GM19328 (cell line): Measurements from ENCODE around the gene PIP4K2A.

ENCODE experiments used
- ATAC-seq: cut with Tn5 transposase; IDR thresholded peaks from one replicate; pipeline ENCODE4 v1.9.1; 2021; ENCODE audit warnings: mild to moderate bottlenecking, moderate library complexity; ENCODE audit not compliant: unreplicated experiment

PIP4K2A gene

DNA sequence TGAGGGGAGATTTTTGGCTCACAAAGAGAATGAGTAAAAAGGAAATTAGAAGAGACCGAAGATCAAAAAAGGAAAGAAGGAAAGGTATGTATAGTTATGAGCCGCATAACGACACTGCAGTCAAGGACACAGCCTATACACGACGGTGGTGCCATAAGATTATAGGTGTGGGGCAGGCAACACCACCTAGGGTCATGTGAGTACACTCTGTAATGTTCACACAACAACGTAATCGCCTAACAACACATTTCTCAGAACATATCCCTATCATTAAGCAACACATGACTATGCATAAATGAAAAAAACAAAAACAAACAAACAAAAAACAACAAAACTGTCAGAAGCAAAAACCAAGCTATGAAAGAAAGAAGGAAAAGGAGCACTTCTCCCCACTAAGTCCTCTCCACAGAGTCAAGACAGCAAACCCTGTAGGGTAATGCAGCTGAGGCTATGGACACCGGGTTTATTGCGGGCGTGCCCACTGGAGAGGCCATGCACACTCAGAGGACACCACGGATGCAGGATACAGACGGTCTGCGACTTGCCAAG lies 45.1 kb downstream of the PIP4K2A start:
- ATAC-seq: no peak

DNA sequence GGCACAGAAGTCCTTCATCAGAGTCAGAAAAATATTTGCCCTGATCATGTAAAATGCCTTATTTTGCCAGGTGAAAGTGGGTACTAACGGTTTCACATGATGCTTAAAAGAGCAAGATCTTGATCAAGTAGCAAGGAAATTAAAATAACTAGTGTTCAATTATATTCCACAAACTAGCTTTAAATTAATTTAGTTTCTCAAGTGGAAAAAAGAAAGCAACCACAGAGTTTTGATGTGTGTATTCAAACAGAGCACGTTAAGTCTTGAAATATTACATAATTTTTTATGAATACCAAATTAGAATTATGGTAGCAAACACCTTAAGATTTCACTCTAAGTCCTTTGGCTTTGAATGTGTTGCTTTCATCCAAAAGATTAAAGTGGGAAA lies 47.3 kb downstream of the PIP4K2A start:
- no peak for ATAC-seq

DNA sequence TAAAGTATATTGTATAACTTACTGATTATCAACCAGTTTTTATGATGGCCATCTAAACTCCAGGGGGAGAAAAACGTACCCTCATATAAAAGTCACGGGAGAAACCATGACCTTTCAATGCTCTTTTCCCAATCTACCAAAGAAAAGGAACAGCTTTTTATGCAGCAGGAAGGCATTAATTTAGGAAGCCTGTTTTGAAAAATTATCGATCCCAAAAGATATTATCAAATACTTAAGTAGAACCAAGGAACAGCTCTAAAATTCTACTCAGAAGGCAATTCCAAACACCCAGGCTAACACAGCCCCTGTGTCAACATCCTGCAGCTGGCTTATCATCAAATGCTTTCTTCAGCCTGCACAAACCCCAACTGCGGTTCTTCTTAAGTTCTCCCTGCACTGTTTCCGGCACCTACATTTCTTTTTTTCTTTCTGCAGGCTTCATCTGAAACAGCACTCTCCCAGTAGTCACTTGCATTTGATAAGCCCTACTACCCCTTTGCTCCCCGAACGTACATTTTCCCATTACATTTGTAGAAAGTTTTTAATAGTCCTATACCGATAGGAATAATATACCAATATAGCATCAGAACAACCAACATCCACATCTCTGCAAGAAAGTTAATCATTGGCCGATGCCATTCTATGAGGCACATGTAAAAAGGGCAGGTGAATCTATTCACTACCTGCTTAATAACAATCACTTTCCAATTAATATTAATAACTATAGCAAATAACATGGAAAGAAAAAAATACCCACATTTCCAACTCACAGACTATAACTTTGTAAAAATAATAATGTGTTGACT lies 47.9 kb downstream of the PIP4K2A start:
- ATAC-seq: peak; percentile 68

DNA sequence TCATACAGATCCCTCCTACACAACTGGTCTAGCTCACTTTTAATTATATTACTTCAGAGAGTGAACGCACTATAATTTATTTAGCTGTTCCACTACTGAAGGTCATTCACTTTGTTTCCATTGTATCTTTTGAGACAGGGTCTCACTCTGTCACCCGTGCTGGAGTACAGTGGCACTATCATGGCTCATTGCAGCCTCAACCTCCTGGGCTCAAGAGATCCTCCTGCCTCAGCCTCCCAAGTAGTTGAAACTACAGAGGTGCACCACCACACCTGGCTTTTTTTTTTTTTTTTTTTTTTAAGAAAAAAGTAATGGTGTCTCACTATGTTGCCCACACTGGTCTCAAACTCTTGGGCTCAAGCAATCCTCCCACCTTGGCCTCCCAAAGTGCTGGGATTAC lies 49.0 kb downstream of the PIP4K2A start:
- no peak for ATAC-seq

DNA sequence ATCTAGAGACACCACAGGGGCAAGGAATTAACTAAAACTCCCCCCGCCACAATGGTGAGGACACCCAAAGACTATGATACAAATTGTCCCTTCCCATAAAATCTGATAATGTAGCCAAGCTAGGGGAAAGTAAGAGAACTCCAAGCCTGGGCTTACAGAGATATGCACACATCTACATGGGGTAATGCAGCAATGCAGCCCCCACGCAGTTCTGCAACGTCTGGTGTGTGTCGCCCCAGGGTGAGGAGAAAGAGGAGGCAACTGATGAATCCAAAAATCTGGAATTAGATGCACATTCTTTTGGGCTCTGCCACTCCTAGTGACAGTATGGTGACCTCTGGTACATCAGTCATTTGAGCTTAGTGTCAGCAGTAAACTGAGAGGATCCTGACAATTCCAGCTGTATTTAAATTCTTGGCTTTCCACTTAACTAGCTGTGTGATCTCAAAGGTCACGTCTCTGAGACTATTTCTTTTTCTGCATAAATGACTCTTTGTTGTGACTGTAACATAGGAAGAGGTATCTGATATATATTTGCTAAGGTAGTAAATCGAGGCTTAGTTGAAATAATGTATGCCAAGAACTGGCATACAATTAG lies 51.5 kb downstream of the PIP4K2A start:
- ATAC-seq: no peak

DNA sequence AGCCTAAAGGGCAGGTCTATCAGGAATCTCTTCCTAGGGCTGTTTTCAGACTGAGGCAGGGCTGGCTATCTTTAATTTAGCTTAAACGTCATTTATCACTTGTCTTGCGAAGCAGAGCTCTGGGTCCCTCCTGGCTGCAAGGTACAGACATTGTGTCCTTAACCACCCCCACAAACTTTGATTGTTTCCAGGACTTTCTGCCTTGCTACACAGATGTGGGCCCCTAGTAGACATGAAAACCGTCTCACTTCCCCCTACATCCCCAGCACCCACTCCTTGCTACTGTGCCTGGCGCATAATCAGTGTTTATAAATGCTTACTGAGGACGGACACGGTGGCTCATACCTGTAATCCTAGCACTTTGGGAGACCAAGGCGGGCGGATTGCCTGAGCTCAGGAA lies 54.5 kb downstream of the PIP4K2A start:
- ATAC-seq: no peak

DNA sequence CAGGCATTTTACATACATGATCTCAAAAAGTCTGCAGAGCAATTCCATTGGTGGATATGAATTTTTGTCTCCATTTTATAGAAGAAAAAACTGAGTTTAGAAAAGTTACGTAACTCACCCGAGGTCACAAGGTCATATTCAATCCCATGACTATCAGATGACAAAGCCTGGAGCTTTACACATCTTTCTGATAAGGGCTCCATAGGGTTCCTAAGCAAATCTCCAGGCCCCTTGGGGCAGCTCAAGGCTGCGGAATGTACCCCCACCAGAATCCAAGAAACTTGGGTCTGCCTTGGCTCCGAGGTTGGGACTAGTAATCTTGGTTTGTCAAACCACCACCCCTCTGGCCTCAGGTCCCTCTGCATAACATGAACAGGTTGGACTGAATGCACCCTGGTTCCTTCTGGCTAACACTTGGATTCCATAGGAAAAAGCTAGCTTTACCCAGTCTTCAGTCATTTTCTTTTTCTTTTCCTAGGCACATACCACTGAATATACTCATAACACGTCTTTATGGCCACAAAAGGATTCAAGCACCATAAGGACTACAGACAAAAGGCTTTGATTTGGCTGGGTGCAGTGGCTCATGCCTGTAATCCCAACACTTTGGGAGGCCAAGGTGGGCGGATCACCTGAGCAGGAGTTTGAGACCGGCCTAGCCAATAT lies 55.5 kb downstream of the PIP4K2A start:
- ATAC-seq: no peak

DNA sequence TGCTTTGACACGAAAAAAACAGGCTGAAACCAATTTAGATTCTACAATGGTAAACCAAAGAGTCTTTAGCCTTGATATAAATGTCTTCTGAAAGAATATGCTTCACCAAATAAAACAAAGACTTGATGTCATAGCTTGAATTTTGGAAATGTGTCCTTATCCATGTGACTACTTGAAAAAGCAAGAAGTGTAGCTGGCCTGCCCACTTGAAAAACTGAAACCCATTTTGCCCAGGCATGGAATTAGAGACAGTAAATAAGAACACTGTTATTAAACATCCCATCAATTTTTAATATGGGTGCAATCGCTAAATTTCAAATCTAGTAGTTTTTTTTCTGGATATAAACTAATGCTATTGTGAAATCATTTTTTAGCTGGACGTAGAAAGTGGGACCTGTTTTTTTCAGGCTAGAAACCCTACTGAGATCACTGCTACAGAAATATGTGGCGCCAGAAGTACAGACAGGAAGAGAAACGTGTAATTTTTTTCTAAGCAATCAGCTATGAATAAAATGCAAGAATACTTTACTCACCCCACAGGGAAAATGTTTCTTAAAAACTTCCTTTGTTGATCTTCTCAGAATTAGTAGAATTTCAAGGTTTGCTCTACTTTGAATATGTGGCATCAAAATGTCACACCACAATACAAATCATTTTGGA lies 56.7 kb downstream of the PIP4K2A start:
- no peak for ATAC-seq

DNA sequence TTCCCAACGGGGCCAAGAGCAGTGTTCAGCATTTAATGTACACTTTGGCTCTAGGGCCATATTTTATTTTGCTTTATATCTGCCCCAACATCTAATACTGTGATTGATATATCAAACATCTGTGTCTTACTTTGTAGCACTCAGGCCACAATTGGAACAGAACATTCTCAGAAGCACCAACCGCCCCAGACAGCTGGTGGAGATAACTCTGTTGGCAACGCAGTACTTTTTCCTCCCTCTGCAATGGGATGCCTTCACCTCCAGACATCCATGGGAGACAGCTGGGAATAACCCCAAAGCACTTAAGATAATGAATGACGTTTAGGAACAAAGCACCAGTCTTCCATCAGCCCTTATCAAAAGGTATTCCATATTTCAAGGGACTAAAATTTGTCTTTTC lies 57.4 kb downstream of the PIP4K2A start:
- no peak for ATAC-seq

DNA sequence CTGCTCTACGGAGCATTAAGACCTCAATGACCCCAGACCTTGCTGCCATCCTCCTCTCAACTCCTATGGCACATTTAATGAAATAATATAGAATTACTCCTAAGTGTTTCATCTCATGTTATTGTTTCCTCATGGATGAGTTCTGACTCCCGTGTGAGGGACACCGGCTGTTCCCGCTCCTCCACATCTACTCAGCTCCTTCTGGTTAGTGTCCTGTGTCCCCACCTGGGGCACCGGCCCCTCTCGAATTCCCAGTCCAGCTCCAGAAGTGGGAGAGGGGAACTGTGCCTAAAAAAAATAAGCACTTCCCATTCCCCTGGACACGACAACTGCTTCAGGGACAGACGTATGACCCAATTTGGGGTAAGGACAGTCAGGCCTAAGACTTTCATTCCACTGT lies 58.3 kb downstream of the PIP4K2A start:
- ATAC-seq: no peak

DNA sequence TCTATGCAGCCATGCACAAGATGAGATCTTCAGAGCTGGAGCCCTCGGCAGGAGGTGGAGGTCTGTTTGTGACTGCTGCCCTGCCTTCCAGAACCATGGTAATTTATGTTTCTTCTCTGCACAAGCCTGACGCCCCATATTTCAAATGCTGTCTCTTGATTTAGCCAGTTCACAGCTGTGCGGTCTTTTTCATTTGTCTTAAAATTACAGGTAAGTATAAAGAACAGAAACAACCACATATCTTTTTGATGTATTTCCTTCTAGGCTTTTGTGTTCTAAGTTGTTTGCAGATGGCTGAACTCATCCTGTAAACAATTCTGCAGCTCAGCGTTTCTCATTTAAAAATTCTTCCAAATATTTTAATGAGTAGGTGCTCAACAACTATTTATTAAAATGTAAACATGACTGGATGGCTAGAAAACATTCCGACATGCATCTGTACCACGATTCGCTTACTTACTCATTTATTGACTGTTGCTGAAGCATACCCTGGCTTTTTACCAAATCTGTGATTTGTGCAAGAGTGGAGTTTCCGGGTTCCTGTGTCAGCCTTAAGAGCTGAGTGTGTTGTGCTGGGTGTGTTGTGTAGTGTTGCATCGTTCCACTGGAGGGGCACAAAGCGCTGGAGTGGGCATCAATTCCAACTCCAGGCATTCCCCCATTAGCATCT lies 58.9 kb downstream of the PIP4K2A start:
- ATAC-seq: no peak

DNA sequence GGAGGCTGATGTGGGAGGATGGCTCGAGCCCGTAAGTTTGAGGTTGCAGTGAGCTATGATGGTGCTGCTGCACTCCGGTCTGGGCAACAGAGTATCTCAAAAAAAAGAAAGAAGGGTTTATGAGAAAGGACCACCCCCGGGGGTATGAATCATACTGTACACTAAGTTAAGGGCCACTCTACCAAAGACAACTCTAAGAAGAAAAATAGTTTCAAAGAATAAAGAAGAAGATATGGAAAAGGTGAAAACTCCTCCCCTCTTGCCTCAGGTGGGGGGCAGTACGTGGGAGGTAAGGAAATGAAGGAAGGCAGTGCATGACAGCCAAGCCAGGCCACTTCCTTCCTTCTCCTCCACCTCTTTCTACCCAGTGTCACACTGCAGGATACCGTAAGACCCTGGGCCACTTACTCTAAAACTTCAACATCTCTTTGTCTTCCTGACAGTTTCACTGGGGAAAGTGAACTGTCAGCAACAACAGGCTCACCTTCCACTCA lies 61.3 kb downstream of the PIP4K2A start:
- ATAC-seq: no peak

DNA sequence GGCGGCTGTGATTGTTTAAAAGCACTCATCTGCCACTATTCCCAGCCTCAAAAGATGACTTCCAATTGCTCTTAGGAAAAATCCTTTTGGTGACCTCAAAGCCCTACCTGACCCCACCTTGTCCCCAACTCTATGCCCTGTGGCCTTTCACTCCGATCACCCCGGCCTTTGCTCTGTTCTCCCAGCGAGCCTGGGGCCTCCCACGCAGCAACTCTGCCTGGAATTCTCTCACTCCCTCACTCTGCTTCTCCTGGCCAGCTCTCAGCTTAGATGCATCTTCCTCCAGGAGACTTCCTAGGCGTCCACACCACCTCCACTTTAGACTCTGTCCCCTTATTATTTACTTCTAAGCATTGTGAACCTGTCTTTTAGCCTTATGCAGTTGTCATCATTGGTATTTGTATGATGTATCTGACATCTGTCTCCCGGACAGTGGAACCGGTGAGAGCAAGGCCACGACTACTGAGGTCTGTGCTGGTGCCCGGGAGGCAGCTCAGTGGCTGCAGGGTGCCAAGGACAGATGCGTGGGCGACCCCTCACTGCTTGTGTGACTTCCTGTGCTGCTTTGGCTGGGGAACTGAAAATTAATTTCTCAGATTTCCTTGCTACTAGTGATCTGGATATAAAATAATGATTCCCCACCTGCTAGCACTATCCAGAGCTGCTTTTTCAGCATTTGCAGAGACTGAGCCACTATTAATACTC lies 63.0 kb downstream of the PIP4K2A start:
- ATAC-seq: no peak

DNA sequence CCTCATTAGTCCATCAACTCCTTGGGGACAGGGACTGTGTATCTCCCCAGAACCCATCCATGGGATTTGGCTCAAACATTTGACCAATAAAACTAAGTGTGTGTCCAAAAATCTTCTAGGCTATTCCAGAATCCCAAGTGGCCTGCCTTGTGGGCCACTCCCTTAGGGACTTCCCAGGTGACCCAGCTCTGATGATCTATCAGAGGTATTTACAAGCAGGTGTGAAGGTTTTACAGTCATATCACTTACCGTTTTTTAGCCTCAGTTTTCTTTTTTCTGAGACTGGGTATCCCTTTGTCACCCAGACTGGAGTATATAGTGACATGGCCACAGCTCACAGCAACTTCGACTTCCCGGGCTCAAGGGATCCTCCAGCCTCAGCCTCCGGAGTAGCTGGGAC lies 64.4 kb downstream of the PIP4K2A start:
- ATAC-seq: no peak

DNA sequence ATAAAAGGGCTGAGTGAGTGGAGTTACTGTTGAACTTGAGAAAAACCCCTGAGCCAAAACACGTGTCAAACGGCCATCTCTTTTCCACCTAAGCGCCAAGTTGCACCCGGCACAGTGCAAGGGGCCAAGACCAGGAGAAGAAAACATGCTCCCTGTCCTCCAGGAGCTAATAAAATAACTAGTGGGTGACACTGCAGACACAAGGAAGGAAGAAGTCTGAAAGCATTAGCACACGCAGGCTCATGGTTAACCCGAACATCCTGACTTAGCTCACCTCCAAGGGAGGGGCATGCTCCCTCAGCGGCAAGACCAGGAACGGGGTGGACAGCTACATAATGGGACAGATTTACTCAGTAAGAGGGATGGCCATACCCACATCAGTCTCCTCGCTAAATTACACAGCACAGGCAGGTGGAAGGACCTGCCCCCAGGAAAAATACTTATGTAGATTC lies 65.0 kb downstream of the PIP4K2A start:
- ATAC-seq: no peak

DNA sequence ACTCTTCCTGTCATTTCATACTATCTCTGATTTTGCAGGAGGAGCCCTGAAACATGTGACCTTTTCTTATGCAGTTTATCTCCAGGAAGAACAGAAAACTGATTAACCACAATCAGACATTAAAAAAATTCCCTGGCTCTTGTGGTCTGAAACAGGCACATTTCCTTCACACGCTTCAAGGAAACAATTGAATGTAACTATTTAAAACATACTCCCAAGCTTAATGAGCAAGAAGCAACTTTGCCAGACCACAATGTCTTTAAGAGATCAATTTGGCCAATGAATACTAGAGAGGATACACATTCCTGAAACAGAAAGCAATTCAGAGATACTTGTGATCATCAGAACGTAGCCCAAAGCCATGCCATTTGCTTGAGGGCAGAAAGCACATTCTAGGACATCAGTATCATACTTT lies 65.8 kb downstream of the PIP4K2A start:
- no peak for ATAC-seq

DNA sequence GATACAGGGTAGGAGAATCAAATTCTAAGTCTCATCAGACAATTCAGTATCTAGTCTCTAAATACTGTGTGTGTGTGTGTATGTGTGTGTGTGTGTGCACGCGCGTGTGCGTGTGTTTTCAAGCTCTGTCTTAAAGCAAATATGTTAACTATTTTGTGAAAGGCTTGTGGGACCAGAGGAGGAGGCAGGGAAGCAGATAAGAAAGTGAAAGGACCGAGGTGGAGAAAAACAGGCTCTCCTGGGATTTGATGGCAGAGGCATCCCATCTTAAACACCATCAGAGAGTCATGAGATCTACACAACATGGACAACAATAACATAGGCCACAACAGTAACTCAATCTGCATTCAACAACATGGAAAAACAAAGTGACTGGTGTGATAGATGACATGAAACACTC lies 67.1 kb downstream of the PIP4K2A start:
- ATAC-seq: no peak

DNA sequence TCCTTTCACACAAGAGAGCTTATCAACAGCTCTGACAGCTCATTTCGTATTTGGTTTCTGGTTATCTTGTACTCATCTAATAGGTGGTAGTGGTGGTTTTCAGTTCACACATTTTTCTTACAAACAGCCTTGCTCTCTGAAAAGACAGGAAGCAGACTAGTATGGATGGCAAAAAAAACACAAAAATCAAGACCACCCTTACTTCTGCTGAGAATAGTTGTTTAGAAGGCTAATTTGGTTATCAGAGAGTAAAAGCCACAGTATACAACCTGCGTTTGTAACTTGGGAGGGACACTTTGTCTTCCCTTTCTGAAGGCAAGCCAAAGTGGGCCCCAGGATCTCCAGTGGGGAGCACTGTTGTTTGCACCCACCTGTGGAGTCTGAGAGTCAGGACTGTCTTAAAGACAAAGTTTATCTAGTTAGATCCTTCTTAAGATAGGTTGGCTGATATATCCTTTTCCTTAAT lies 68.0 kb downstream of the PIP4K2A start:
- ATAC-seq: peak; percentile 56

DNA sequence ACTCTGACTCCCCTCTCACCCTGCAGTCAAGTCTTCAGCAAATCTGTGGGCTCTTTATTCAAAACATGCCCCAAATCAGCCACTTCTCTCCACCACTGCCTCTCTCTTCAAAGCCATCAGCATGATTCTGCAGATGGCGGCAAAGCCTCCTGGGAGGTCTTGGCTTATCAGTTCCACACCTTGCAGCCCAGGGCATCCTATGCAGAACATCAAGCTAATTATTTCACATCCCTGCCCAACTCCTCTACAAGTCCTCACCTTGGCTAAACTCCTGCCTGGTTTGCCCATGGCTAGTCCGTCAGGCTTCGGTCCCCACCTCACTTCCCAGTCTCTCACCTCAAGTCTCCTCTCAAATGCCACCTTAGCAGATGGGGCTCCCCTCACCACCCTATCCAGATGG lies 70.2 kb downstream of the PIP4K2A start:
- no peak for ATAC-seq

DNA sequence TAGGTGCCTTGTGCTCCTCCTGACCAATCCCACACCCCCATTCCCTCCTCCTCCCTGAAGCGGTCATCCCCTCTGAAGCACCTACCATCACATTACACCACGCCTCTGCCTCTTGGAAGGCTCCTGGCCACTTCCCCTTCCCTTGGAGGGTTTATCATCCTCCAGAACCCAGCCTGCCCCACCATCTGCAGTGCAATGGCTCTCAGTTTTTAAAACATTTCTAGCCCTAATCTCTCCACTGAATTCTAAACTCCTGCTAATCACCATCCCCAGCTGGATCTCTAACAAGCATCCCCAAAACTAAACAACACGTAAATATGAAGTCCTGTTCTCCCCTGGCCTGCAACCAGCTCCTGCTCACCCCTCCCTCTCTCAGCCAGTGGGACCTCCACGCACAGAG lies 70.6 kb downstream of the PIP4K2A start:
- no peak for ATAC-seq
